Measurements from ENCODE around the gene CAMKK2. TPM values are rescaled to one million over a fixed set of nuclear protein-coding genes. Genes with fewer than 3 reads are reported as not detected.
"Not testable (repeated sequence)": the region's sequence is repeated elsewhere in the genome, so short reads cannot be mapped to it uniquely, and the experiment has no call there.

The CAMKK2 gene
- total RNA-seq, 1 experiment from 2014 or later, result 5.6 TPM

GRCh38 chr12:121318121-121318520 lies 21.6 kb upstream of the CAMKK2 start:
- no peaks in the 10 kb centered on the region for H3K9me3 ChIP-seq (replicated peaks)
- H3K4me1 ChIP-seq (replicated peaks), result no peaks in the 10 kb centered on the region
- H3K4me3 ChIP-seq, result no peak overlapping the region
- H3K27me3 ChIP-seq (replicated peaks), result no peaks in the 10 kb centered on the region
- peaks cover 40% of the 10 kb centered on the region for H3K36me3 ChIP-seq
- no peak for DNase-seq (ENCODE audit: low read depth in 1 of 2, low spot score in 2 of 2)
- no peak overlapping the region for H3K27ac ChIP-seq

- peaks cover 48% of the 10 kb centered on the region for H3K36me3 ChIP-seq
- no peak overlapping the region for H3K27ac ChIP-seq
- no peak for DNase-seq (ENCODE audit: low read depth in 1 of 2, low spot score in 2 of 2)
Observed at GRCh38 chr12:121314431-121314830, 17.9 kb upstream of the CAMKK2 start.

GRCh38 chr12:121310231-121310630 lies 13.7 kb upstream of the CAMKK2 start:
- not testable (repeated sequence) for H3K9me3 ChIP-seq (replicated peaks); H3K4me1 ChIP-seq (replicated peaks); H3K27ac ChIP-seq; H3K4me3 ChIP-seq; H3K27me3 ChIP-seq (replicated peaks); DNase-seq (ENCODE audit: low read depth in 1 of 2, low spot score in 2 of 2)
- peaks cover 34% of the 10 kb centered on the region for H3K36me3 ChIP-seq

More at GRCh38 chr12:121314431-121314830, 17.9 kb upstream of the CAMKK2 start:
- no peaks in the 10 kb centered on the region for H3K4me1 ChIP-seq (replicated peaks)
- H3K4me3 ChIP-seq, result no peak overlapping the region
- no peaks in the 10 kb centered on the region for H3K9me3 ChIP-seq (replicated peaks)
- no peaks in the 10 kb centered on the region for H3K27me3 ChIP-seq (replicated peaks)

- DNase-seq (ENCODE audit: low read depth in 1 of 2, low spot score in 2 of 2); H3K27ac ChIP-seq; H3K4me3 ChIP-seq; H3K9me3 ChIP-seq (replicated peaks); H3K27me3 ChIP-seq (replicated peaks); H3K4me1 ChIP-seq (replicated peaks): not testable (repeated sequence)
- peaks cover 32% of the 10 kb centered on the region for H3K36me3 ChIP-seq
Observed at GRCh38 chr12:121307397-121307796, 10.9 kb upstream of the CAMKK2 start.

- no peaks in the 10 kb centered on the region for H3K27me3 ChIP-seq (replicated peaks)
- DNase-seq (ENCODE audit: low read depth in 1 of 2, low spot score in 2 of 2), result no peak
- peaks cover 11% of the 10 kb centered on the region for H3K36me3 ChIP-seq
- H3K4me1 ChIP-seq (replicated peaks), result no peaks in the 10 kb centered on the region
- H3K4me3 ChIP-seq, result no peak overlapping the region
- H3K9me3 ChIP-seq (replicated peaks), result no peaks in the 10 kb centered on the region
- H3K27ac ChIP-seq, result no peak overlapping the region
Observed at GRCh38 chr12:121304306-121304705, 7.8 kb upstream of the CAMKK2 start.

- no peak for DNase-seq (ENCODE audit: low read depth in 1 of 2, low spot score in 2 of 2)
- Histone ChIP-seq H3K27ac (no peak overlapping the region), H3K4me1 (replicated peaks) (peaks cover 5% of the 10 kb centered on the region), H3K36me3 (no peaks in the 10 kb centered on the region), H3K4me3 (no peak overlapping the region), H3K27me3 (replicated peaks) (no peaks in the 10 kb centered on the region), H3K9me3 (replicated peaks) (no peaks in the 10 kb centered on the region)
Observed at GRCh38 chr12:121301876-121302275, 5.4 kb upstream of the CAMKK2 start.

- Histone ChIP-seq H3K36me3 (peaks cover 4% of the 10 kb centered on the region), H3K27ac (no peak overlapping the region), H3K4me3 (no peak overlapping the region), H3K4me1 (replicated peaks) (peaks cover 11% of the 10 kb centered on the region), H3K27me3 (replicated peaks) (no peaks in the 10 kb centered on the region), H3K9me3 (replicated peaks) (no peaks in the 10 kb centered on the region)
- DNase-seq (ENCODE audit: low read depth in 1 of 2, low spot score in 2 of 2), result no peak
Observed at GRCh38 chr12:121300083-121300819, 3.7 kb upstream of the CAMKK2 start.

GRCh38 chr12:121299662-121300061 lies 3.2 kb upstream of the CAMKK2 start:
- no peak overlapping the region for H3K4me3 ChIP-seq
- no peaks in the 10 kb centered on the region for H3K27me3 ChIP-seq (replicated peaks)
- H3K4me1 ChIP-seq (replicated peaks), result peaks cover 11% of the 10 kb centered on the region
- no peak for DNase-seq (ENCODE audit: low read depth in 1 of 2, low spot score in 2 of 2)
- peaks cover 4% of the 10 kb centered on the region for H3K36me3 ChIP-seq
- H3K27ac ChIP-seq, result no peak overlapping the region
- H3K9me3 ChIP-seq (replicated peaks), result no peaks in the 10 kb centered on the region

GRCh38 chr12:121298411-121298810 lies 1.9 kb upstream of the CAMKK2 start:
- H3K27me3 ChIP-seq (replicated peaks); DNase-seq (ENCODE audit: low read depth in 1 of 2, low spot score in 2 of 2); H3K9me3 ChIP-seq (replicated peaks); H3K4me3 ChIP-seq; H3K36me3 ChIP-seq; H3K27ac ChIP-seq: not testable (repeated sequence)
- peaks cover 11% of the 10 kb centered on the region for H3K4me1 ChIP-seq (replicated peaks)

- Histone ChIP-seq H3K27ac (no peak overlapping the region), H3K27me3 (replicated peaks) (no peaks in the 10 kb centered on the region), H3K4me1 (replicated peaks) (peaks cover 11% of the 10 kb centered on the region), H3K4me3 (peak overlapping the region; percentile 98), H3K36me3 (peaks cover 4% of the 10 kb centered on the region), H3K9me3 (replicated peaks) (no peaks in the 10 kb centered on the region)
- DNase-seq (ENCODE audit: low read depth in 1 of 2, low spot score in 2 of 2), result peak in 1 of 2 experiments; percentile 5
Observed at GRCh38 chr12:121297435-121297991, 1.0 kb upstream of the CAMKK2 start.

- DNase-seq (ENCODE audit: low read depth in 1 of 2, low spot score in 2 of 2), result peak in 1 of 2 experiments; percentile 33
- no peaks in the 10 kb centered on the region for H3K27me3 ChIP-seq (replicated peaks)
- no peaks in the 10 kb centered on the region for H3K9me3 ChIP-seq (replicated peaks)
- H3K27ac ChIP-seq, result peak overlapping the region; percentile 46; the same call in 1 of the 2 replicates
- H3K36me3 ChIP-seq, result peaks cover 4% of the 10 kb centered on the region
- H3K4me1 ChIP-seq (replicated peaks), result peaks cover 11% of the 10 kb centered on the region
- H3K4me3 ChIP-seq, result peak overlapping the region; percentile 98
Observed at GRCh38 chr12:121295746-121296617, 527 bp downstream of the CAMKK2 start.

- Histone ChIP-seq H3K4me1 (replicated peaks) (peaks cover 11% of the 10 kb centered on the region), H3K27me3 (replicated peaks) (no peaks in the 10 kb centered on the region), H3K9me3 (replicated peaks) (no peaks in the 10 kb centered on the region), H3K27ac (no peak overlapping the region), H3K4me3 (peak overlapping the region; percentile 98), H3K36me3 (peaks cover 4% of the 10 kb centered on the region)
- DNase-seq (ENCODE audit: low read depth in 1 of 2, low spot score in 2 of 2), result no peak
Observed at GRCh38 chr12:121295116-121295745, 1.3 kb downstream of the CAMKK2 start.

GRCh38 chr12:121294151-121294889 lies 2.2 kb downstream of the CAMKK2 start:
- peaks cover 11% of the 10 kb centered on the region for H3K4me1 ChIP-seq (replicated peaks)
- H3K4me3 ChIP-seq, result no peak overlapping the region
- H3K27me3 ChIP-seq (replicated peaks), result no peaks in the 10 kb centered on the region
- peaks cover 4% of the 10 kb centered on the region for H3K36me3 ChIP-seq
- no peak for DNase-seq (ENCODE audit: low read depth in 1 of 2, low spot score in 2 of 2)
- no peak overlapping the region for H3K27ac ChIP-seq
- H3K9me3 ChIP-seq (replicated peaks), result no peaks in the 10 kb centered on the region
